ENCODE results near the gene EIF1AY. TPM values are rescaled to one million over a fixed set of nuclear protein-coding genes. Genes with fewer than 3 reads are reported as not detected.

EIF1AY gene
- total and polyA plus RNA-seq, 4 donors, result 38.7 to 42.0 TPM; not detected in 2

GRCh38 chrY:20558677-20559076 is 16.9 kb upstream of the EIF1AY start:
- Histone ChIP-seq H3K9me3 (ENCODE audit: control insufficient read depth, insufficient read depth, low read length) (no peaks in the 10 kb centered on the region), H3K27me3 (ENCODE audit: control insufficient read depth, insufficient read depth, low read length) (no peaks in the 10 kb centered on the region), H3K4me1 (ENCODE audit: control insufficient read depth, insufficient read depth, low read length) (no peaks in the 10 kb centered on the region), H3K27ac (ENCODE audit: low read depth, low read length) (no peak overlapping the region), H3K4me3 (ENCODE audit: low read depth, low read length) (no peak overlapping the region), H3K36me3 (ENCODE audit: control insufficient read depth, insufficient read depth, low read length) (no peaks in the 10 kb centered on the region)
- no CpG with 5 or more reads among the region's 2 CpGs for WGBS (ENCODE audit: insufficient coverage)
- DNase-seq (ENCODE audit: low read depth in 4 of 6, low spot score in 6 of 6), result no peak

- H3K9me3 ChIP-seq (ENCODE audit: control insufficient read depth, insufficient read depth, low read length), result no peaks in the 10 kb centered on the region
- no peak overlapping the region for H3K27ac ChIP-seq (ENCODE audit: low read depth, low read length)
- DNase-seq (ENCODE audit: low read depth in 4 of 6, low spot score in 6 of 6), result peak in 1 of 6 donors; percentile 19
- no CpG with 5 or more reads among the region's 2 CpGs for WGBS (ENCODE audit: insufficient coverage)
- H3K36me3 ChIP-seq (ENCODE audit: control insufficient read depth, insufficient read depth, low read length), result no peaks in the 10 kb centered on the region
- no peak overlapping the region for H3K4me3 ChIP-seq (ENCODE audit: low read depth, low read length)
- H3K27me3 ChIP-seq (ENCODE audit: control insufficient read depth, insufficient read depth, low read length), result no peaks in the 10 kb centered on the region
- no peaks in the 10 kb centered on the region for H3K4me1 ChIP-seq (ENCODE audit: control insufficient read depth, insufficient read depth, low read length)
Observed at GRCh38 chrY:20559873-20560512, 15.6 kb upstream of the EIF1AY start.

- WGBS (ENCODE audit: insufficient coverage), result no CpG with 5 or more reads among the region's 3 CpGs
- H3K4me1 ChIP-seq (ENCODE audit: control insufficient read depth, insufficient read depth, low read length), result no peaks in the 10 kb centered on the region
- H3K36me3 ChIP-seq (ENCODE audit: control insufficient read depth, insufficient read depth, low read length), result no peaks in the 10 kb centered on the region
- H3K4me3 ChIP-seq (ENCODE audit: low read depth, low read length), result no peak overlapping the region
- no peaks in the 10 kb centered on the region for H3K27me3 ChIP-seq (ENCODE audit: control insufficient read depth, insufficient read depth, low read length)
- H3K27ac ChIP-seq (ENCODE audit: low read depth, low read length), result no peak overlapping the region
- no peaks in the 10 kb centered on the region for H3K9me3 ChIP-seq (ENCODE audit: control insufficient read depth, insufficient read depth, low read length)
- DNase-seq (ENCODE audit: low read depth in 4 of 6, low spot score in 6 of 6), result no peak
Observed at GRCh38 chrY:20571306-20571705, 4.3 kb upstream of the EIF1AY start.

- Histone ChIP-seq H3K9me3 (ENCODE audit: control insufficient read depth, insufficient read depth, low read length) (no peaks in the 10 kb centered on the region), H3K36me3 (ENCODE audit: control insufficient read depth, insufficient read depth, low read length) (no peaks in the 10 kb centered on the region), H3K4me1 (ENCODE audit: control insufficient read depth, insufficient read depth, low read length) (no peaks in the 10 kb centered on the region), H3K4me3 (ENCODE audit: low read depth, low read length) (no peak overlapping the region), H3K27ac (ENCODE audit: low read depth, low read length) (no peak overlapping the region), H3K27me3 (ENCODE audit: control insufficient read depth, insufficient read depth, low read length) (no peaks in the 10 kb centered on the region)
- no peak for DNase-seq (ENCODE audit: low read depth in 4 of 6, low spot score in 6 of 6)
- no CpG with 5 or more reads among the region's 5 CpGs for WGBS (ENCODE audit: insufficient coverage)
Observed at GRCh38 chrY:20576506-20576905, 930 bp downstream of the EIF1AY start.

- Histone ChIP-seq H3K9me3 (ENCODE audit: control insufficient read depth, insufficient read depth, low read length) (no peaks in the 10 kb centered on the region), H3K27me3 (ENCODE audit: control insufficient read depth, insufficient read depth, low read length) (no peaks in the 10 kb centered on the region), H3K27ac (ENCODE audit: low read depth, low read length) (no peak overlapping the region), H3K4me3 (ENCODE audit: low read depth, low read length) (no peak overlapping the region), H3K4me1 (ENCODE audit: control insufficient read depth, insufficient read depth, low read length) (no peaks in the 10 kb centered on the region), H3K36me3 (ENCODE audit: control insufficient read depth, insufficient read depth, low read length) (no peaks in the 10 kb centered on the region)
- DNase-seq (ENCODE audit: low read depth in 4 of 6, low spot score in 6 of 6), result no peak
- no CpG with 5 or more reads among the region's 3 CpGs for WGBS (ENCODE audit: insufficient coverage)
Observed at GRCh38 chrY:20578206-20578605, 2.6 kb downstream of the EIF1AY start.

GRCh38 chrY:20581687-20582086 is 6.1 kb downstream of the EIF1AY start:
- no peaks in the 10 kb centered on the region for H3K9me3 ChIP-seq (ENCODE audit: control insufficient read depth, insufficient read depth, low read length)
- no peak overlapping the region for H3K27ac ChIP-seq (ENCODE audit: low read depth, low read length)
- no CpG with 5 or more reads among the region's 3 CpGs for WGBS (ENCODE audit: insufficient coverage)
- no peaks in the 10 kb centered on the region for H3K4me1 ChIP-seq (ENCODE audit: control insufficient read depth, insufficient read depth, low read length)
- H3K36me3 ChIP-seq (ENCODE audit: control insufficient read depth, insufficient read depth, low read length), result no peaks in the 10 kb centered on the region
- no peak for DNase-seq (ENCODE audit: low read depth in 4 of 6, low spot score in 6 of 6)
- no peaks in the 10 kb centered on the region for H3K27me3 ChIP-seq (ENCODE audit: control insufficient read depth, insufficient read depth, low read length)
- no peak overlapping the region for H3K4me3 ChIP-seq (ENCODE audit: low read depth, low read length)

- no peak overlapping the region for H3K27ac ChIP-seq (ENCODE audit: low read depth, low read length)
- WGBS (ENCODE audit: insufficient coverage), result no CpG with 5 or more reads among the region's 4 CpGs
- no peak for DNase-seq (ENCODE audit: low read depth in 4 of 6, low spot score in 6 of 6)
- no peaks in the 10 kb centered on the region for H3K9me3 ChIP-seq (ENCODE audit: control insufficient read depth, insufficient read depth, low read length)
- no peak overlapping the region for H3K4me3 ChIP-seq (ENCODE audit: low read depth, low read length)
- H3K4me1 ChIP-seq (ENCODE audit: control insufficient read depth, insufficient read depth, low read length), result no peaks in the 10 kb centered on the region
- H3K27me3 ChIP-seq (ENCODE audit: control insufficient read depth, insufficient read depth, low read length), result no peaks in the 10 kb centered on the region
- H3K36me3 ChIP-seq (ENCODE audit: control insufficient read depth, insufficient read depth, low read length), result no peaks in the 10 kb centered on the region
Observed at GRCh38 chrY:20586161-20586560, 10.6 kb downstream of the EIF1AY start.

Small RNA genes within 50 kb of the gene (small RNA-seq; reads per million reads assigned to genes)
- not detected for gene KDM5DP1 (ENCODE audit: low replicate concordance)

Other genes with a start within 250 kb of the EIF1AY start
- not detected for gene RPS4Y2, start 180.3 kb downstream of the EIF1AY start, total RNA-seq
- gene RPS4Y2, start 180.3 kb downstream of the EIF1AY start, polyA plus RNA-seq (ENCODE audit: insufficient read length in 2 of 2), result under 1 TPM in 1 of 2 donors, not detected in 1; 0.21 TPM

Measured in spinal cord (tissue), 10 donors.